Mucosa of stomach (tissue), 1 donor: ENCODE data around the gene PRR5.

Source experiments
- H3K27me3 ChIP-seq: one replicate; pipeline ENCODE4 v1.7.0; 2013; ENCODE audit warnings: mild to moderate bottlenecking, low read length; ENCODE audit not compliant: control insufficient read depth, insufficient read depth
- H3K36me3 ChIP-seq: one replicate; pipeline ENCODE4 v1.7.0; 2013; ENCODE audit warnings: low read length; ENCODE audit not compliant: control insufficient read depth, insufficient read depth
- H3K4me1 ChIP-seq: one replicate; pipeline ENCODE4 v1.7.0; 2013; ENCODE audit warnings: mild to moderate bottlenecking, low read length; ENCODE audit not compliant: control insufficient read depth, insufficient read depth
- H3K4me3 ChIP-seq: one replicate; pipeline ENCODE4 v1.7.0; 2013; ENCODE audit warnings: low read length
- H3K9ac ChIP-seq: one replicate; pipeline ENCODE4 v1.7.0; 2013; ENCODE audit warnings: mild to moderate bottlenecking, low read length, moderate library complexity
- H3K9me3 ChIP-seq: one replicate; pipeline ENCODE4 v1.7.0; 2013; ENCODE audit warnings: mild to moderate bottlenecking, low read length, moderate library complexity; ENCODE audit not compliant: control insufficient read depth
- donor health status: Pancreatic carcinoma.

Gene PRR5

DNA sequence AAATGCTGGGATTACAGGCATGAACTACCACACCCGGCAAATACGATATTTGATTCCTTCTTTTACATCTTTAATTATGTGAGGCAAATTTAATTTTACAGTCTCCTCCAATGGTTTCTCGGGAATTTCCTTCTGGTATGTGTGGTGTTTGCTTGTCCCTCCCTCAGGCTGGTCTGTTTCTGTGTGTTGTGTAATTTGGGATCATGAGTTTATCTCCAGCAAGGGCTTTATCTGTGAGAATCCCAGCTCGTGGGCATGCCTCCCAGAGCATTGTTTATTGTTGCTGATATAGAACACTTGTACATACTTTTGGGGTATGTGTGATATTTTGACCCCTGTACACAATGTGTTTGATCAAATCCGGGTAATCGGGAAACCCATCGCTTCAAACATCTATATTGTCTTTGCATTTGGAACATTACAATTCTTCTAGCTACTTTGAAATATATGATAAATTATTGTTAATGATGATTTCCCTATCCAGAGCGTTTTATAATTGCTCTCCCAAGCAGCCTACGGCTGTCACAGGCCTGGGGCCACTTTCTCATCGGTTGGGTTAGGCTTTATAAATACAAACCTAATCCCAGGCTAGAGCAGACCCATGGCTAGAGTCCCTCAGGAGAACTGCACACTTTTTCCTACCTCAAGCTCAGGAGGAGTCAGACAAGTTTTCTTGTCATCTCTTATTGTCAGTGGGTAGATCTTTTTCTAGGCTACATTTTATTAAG is 15.0 kb upstream of the PRR5 start:
- H3K36me3 ChIP-seq, result no peaks in the 10 kb centered on the region
- peaks cover 29% of the 10 kb centered on the region for H3K4me1 ChIP-seq
- no peak overlapping the region for H3K4me3 ChIP-seq
- H3K9ac ChIP-seq, result no peak overlapping the region
- no peaks in the 10 kb centered on the region for H3K27me3 ChIP-seq
- no peaks in the 10 kb centered on the region for H3K9me3 ChIP-seq

DNA sequence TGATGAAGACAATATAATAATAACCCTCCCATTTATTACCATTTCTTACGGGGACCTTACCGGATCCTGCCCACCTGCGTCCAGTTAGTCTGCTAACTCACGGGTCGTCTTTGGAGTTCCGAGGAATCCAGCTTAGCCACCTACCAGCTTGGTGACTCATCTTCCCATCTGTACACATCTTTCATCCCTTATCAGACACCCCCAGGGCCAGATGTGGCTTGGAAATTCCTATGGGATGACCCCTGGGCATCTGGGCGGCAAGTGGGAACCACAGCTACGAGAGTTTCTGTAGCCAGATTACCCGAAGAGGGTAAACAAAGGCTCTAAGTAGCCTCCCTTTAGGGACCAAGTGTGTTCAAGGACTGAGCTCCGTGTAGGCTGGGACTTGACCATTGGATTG is 12.8 kb upstream of the PRR5 start:
- no peak overlapping the region for H3K4me3 ChIP-seq
- peaks cover 29% of the 10 kb centered on the region for H3K4me1 ChIP-seq
- no peaks in the 10 kb centered on the region for H3K36me3 ChIP-seq
- no peak overlapping the region for H3K9ac ChIP-seq
- no peaks in the 10 kb centered on the region for H3K9me3 ChIP-seq
- H3K27me3 ChIP-seq, result no peaks in the 10 kb centered on the region

DNA sequence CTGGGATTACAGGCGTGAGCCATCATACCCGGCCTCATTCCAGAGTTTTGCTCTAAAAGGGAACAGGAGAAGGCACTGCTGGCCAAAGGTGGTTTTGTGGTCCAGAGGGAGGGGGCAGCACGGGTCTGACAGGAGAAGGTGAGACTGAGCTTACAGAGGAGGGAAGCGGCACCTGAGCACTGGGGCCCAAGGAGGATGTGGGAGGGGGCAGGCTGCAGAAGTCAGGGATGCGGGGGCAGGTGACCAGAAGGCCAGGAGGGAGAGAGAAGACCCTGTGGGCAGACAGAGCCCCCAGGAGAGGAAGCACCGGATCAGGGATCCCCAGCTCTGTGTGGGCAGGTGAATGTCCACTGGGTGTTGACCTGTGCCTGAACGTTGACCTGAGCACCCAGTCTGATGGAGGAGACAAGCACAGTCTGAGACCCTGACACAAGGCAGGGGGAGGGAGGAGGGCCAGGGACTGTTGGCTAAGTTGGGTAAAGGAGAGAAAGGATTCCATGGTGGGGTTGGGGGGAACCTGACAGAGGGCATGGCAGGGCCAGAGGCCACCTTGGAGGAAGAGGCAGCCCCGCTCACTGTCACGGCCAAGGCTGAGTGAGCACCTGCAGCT is 12.0 kb upstream of the PRR5 start:
- Histone ChIP-seq H3K9me3 (no peaks in the 10 kb centered on the region), H3K9ac (no peak overlapping the region)

DNA sequence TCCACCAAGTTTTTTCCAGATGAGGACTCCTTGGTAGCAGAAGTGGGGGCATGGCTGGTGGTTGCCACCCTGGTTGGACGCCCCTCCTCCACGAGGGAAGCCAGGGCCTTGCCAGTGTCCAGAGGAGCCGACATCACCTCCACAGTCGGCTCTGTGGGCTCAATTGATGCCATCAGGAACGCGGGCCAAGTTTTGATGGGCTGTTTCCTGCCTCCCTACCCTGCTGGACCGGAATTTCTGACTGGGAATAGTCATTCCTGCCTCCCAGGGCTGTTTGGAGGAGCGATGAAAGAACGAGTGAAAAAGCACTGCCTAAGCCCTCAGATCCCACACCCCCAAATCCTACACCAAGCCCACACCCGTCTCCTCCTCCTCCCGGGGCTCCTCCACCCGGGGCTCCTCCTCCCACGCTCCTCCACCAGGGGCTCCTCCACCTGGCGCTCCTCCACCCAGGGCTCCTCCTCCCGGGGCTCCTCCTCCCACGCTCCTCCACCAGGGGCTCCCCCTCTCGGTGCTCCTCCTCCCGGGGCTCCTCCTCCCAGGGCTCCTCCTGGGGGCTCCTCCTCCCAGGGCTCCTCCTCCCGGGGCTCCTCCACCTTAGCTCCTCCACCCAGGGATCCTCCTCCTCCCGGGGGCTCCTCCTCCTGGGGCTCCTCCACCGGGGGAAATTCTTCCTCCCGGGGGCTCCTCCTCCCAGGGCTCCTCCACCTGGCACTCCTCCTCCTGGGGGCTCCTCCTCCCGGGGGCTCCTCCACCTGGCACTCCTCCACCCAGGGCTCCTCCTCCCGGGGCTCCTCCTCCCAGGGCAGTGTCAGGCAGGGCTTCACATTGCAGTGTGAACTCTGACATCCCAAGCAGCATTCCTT is 10.0 kb upstream of the PRR5 start:
- Histone ChIP-seq H3K4me3 (no peak overlapping the region), H3K36me3 (no peaks in the 10 kb centered on the region), H3K9me3 (no peaks in the 10 kb centered on the region), H3K9ac (no peak overlapping the region), H3K4me1 (peaks cover under 1% of the 10 kb centered on the region), H3K27me3 (no peaks in the 10 kb centered on the region)

More for the DNA sequence above, 12.0 kb upstream of the PRR5 start:
- Histone ChIP-seq H3K4me3 (no peak overlapping the region), H3K4me1 (peaks cover 21% of the 10 kb centered on the region), H3K27me3 (no peaks in the 10 kb centered on the region), H3K36me3 (no peaks in the 10 kb centered on the region)

DNA sequence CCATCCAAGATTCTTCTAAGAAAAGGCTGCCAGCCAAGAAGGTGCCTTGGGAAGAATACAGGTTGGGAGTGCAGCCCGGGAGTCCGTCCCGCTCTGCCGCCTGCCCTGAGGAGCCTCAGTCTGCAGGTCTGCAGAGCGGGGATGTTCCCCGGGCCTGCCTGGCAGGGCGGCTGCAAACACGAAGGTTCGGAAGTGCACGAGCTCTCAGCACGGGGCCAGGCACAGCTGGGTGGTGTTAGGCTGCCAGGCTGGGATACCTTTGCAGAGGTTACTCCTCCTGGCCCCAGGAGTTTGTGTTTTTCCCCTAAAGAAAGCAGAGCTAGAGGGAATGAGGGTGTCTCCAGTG is 9.4 kb upstream of the PRR5 start:
- H3K4me3 ChIP-seq, result no peak overlapping the region
- H3K4me1 ChIP-seq, result peaks cover 5% of the 10 kb centered on the region
- H3K9me3 ChIP-seq, result no peaks in the 10 kb centered on the region
- H3K36me3 ChIP-seq, result no peaks in the 10 kb centered on the region
- no peaks in the 10 kb centered on the region for H3K27me3 ChIP-seq
- no peak overlapping the region for H3K9ac ChIP-seq

DNA sequence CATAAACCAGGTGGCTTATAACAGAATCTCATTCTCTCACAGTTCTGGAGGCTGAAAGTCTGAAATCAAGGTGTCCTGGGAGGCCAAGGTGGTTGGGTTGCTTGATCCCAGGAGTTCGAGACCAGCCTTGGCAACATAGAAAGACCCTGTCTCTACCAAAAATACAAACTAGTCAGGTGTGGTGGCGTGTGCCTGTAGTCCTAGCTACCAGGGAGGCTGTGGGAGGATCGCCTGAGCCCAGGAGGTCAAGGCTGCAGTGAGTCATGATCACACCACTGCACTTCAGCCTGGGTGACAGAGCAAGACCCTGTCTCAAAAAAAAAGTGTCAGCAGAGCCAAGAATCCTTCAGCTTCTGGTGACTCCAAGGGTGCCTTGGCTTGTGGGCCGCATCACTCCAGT is 8.9 kb upstream of the PRR5 start:
- peaks cover 10% of the 10 kb centered on the region for H3K4me1 ChIP-seq
- no peak overlapping the region for H3K4me3 ChIP-seq
- H3K9me3 ChIP-seq, result no peaks in the 10 kb centered on the region
- no peaks in the 10 kb centered on the region for H3K27me3 ChIP-seq
- no peak overlapping the region for H3K9ac ChIP-seq
- no peaks in the 10 kb centered on the region for H3K36me3 ChIP-seq

DNA sequence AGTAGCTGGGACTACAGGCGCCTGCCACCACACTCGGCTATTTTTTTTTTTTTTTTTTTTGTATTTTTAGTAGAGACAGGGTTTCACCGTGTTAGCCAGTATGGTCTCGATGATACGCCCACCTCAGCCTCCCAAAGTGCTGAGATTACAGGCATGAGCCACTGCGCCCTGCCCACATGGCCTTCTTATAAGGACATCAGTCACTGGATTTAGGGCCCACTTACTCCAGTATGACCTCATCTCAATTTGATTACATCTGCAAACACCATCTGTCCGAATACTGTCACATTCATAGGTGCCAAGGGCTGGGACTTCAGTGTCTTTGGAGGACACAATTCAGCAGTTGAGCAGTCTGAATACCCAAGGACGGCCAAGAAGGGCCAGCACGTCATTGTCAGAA is 8.2 kb upstream of the PRR5 start:
- H3K27me3 ChIP-seq, result no peaks in the 10 kb centered on the region
- peaks cover 11% of the 10 kb centered on the region for H3K4me1 ChIP-seq
- no peaks in the 10 kb centered on the region for H3K36me3 ChIP-seq

DNA sequence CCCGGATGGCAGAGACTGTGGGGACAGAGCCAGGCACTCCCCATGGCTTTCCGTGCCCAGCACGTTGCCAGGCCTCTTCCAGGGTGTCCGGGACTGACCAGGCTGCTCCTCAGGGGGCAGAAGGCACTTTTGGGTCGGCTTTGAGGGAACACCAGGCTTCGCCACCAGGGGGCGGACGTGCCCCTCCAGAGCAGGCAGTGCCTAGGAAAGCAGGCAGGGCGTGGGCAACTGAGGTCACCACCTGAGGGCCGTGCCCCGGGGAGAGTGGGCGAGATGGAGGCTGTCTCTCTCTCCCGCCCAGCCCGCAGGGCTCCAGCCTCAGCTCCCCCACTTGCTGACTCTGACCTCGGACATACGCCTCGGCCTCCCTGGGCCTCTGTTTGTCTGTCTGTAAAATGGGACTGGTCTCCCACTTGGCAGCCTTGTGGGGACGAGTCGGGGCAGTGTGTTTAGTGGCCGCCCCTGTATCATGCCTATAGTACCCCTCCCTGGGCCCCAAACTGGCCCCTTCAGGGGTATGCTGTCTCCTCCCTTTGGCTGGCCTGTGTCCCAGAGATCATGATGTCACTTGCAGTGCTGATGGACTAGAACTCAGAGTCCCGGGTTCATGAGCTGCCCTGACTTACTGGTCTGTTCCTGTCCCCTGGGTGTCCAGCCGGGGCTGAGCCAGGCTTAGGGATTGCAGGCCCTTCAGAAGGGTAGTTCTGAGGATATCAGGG is 4.4 kb upstream of the PRR5 start:
- Histone ChIP-seq H3K4me1 (peaks cover 18% of the 10 kb centered on the region), H3K9me3 (no peaks in the 10 kb centered on the region), H3K9ac (no peak overlapping the region), H3K27me3 (no peaks in the 10 kb centered on the region), H3K36me3 (no peaks in the 10 kb centered on the region), H3K4me3 (no peak overlapping the region)

More for the DNA sequence above, 8.2 kb upstream of the PRR5 start:
- H3K9me3 ChIP-seq, result no peaks in the 10 kb centered on the region
- H3K9ac ChIP-seq, result no peak overlapping the region
- H3K4me3 ChIP-seq, result no peak overlapping the region

DNA sequence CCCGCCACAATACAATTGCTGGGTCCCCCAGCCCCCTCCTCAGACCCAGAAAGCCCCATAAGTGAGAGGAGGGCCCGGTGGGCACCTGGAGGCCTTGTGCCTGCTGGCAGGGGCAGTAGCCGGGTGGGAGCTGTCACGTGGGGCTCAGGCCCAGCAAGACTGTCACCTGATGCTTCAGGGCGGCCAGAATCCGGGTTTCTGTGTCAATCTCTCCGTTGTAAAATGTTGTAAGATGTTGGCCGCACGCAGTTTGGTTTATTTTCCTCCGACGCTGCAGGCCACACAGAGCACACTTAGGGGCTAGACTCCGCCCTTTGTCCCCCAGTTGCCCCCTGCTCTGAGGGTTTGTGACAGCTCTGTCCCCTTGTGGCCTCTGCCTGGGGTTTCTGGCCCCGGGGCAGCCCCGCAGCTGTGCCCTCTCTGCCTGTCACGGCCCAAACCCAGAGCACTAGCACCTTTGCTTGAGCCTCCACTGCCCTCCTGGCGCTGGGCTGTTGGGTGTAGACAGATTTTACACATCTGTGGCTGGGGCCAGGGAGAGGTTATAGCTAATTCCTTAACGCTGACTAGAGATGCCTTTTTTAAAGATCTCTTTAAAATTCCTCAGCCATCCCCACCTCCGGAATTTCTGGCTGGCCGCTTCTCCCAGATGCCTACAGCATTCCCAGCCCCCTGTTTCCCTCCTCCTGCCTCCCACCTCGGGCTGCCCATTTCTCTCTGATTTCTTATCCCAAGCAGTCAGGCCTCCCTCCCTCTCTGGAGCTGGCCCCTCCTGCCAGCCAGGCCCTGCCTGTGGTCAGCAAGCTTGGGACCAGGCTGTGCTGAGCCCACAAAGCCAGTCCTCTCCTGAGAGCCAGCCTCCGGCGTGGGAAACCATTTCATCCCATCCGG is 3.2 kb upstream of the PRR5 start:
- Histone ChIP-seq H3K4me1 (peaks cover 29% of the 10 kb centered on the region), H3K27me3 (peaks cover 4% of the 10 kb centered on the region), H3K36me3 (no peaks in the 10 kb centered on the region), H3K9ac (no peak overlapping the region), H3K9me3 (no peaks in the 10 kb centered on the region), H3K4me3 (no peak overlapping the region)

DNA sequence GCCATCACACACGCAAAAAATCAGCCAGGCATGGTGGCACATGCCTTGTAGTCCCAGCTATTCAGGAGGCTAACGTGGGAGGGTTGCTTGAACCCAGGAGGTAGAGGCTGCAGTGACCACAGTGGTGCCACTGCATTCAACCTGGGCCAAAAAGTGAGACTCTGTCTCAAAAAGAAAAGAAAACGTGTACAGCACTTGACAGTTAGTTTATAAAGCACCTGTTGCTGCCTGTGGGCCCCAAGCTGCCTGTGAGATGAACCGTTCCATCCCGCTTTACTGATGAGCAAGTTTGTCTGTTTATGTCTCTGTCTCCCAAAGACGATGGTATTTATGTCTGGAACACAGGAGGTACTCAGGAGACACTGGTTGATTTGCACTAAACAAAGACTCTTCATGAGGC is 1.5 kb upstream of the PRR5 start:
- no peak overlapping the region for H3K4me3 ChIP-seq
- no peaks in the 10 kb centered on the region for H3K9me3 ChIP-seq
- peaks cover 4% of the 10 kb centered on the region for H3K27me3 ChIP-seq
- peaks cover 29% of the 10 kb centered on the region for H3K4me1 ChIP-seq
- H3K9ac ChIP-seq, result no peak overlapping the region
- no peaks in the 10 kb centered on the region for H3K36me3 ChIP-seq

DNA sequence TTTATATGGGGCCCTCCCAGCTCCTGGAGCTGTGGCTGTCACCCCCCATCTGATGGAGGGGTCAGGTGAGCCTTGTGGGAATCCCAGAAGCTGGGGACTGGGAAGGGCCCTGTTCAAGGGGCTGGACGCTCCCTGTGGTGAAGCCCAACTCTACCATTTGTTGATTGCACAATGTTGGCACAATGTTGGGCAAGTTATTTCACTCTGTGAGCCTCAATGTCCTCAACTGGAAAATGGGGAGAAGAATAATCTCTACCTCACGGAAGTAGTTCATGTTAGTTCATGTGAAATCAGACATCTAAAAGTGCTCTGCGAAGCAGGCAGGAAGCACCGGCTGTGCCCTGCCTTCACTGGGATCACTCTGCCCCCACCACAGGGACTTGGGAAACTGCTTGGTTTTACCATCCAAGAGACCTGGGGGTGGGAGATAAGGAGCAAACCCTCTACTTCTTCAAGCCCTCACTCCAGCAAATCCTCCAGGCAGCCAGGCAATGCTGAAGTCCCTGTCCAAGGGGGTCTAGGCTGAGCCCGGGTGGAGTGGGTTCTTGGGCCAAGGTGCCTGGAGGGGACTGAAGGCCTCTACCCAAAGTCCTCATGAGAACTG is 715 bp upstream of the PRR5 start:
- H3K36me3 ChIP-seq, result no peaks in the 10 kb centered on the region
- no peak overlapping the region for H3K4me3 ChIP-seq
- H3K9ac ChIP-seq, result peak overlapping the region; percentile 31
- no peaks in the 10 kb centered on the region for H3K9me3 ChIP-seq
- H3K27me3 ChIP-seq, result peaks cover 4% of the 10 kb centered on the region
- peaks cover 29% of the 10 kb centered on the region for H3K4me1 ChIP-seq
